Memory B cell (primary cell): ENCODE data around the gene ZBTB5.
A peak's percentile ranks its signal among the peaks of the same experiment; 100 is the strongest.

Experiments
- ATAC-seq: fragments of 150-1000 bp; cut with Tn5 transposase; 2 replicates; pipeline ENCODE4 v1.10.0; 2021; ENCODE audit warnings: low read depth, mild to moderate bottlenecking, moderate library complexity
- DNase-seq, 2 donors: peaks; one replicate each; pipeline ENCODE4 v3.0.0; 2022; ENCODE audit warnings: low spot score in 2 of 2
- H3K27ac Mint-ChIP-seq: one replicate; pipeline ENCODE4 v1.8.0; 2022; ENCODE audit warnings: mild to moderate bottlenecking, moderate library complexity, mixed read lengths
- H3K27me3 Mint-ChIP-seq: one replicate; pipeline ENCODE4 v1.8.0; 2022; ENCODE audit warnings: mixed read lengths
- H3K36me3 Mint-ChIP-seq: one replicate; pipeline ENCODE4 v1.8.0; 2022; ENCODE audit warnings: mild to moderate bottlenecking, mixed read lengths
- H3K4me1 Mint-ChIP-seq: one replicate; pipeline ENCODE4 v1.8.0; 2022; ENCODE audit warnings: mixed read lengths
- H3K4me3 Mint-ChIP-seq: one replicate; pipeline ENCODE4 v1.8.0; 2022; ENCODE audit warnings: mild to moderate bottlenecking, moderate library complexity, mixed read lengths
- H3K9me3 Mint-ChIP-seq: one replicate; pipeline ENCODE4 v1.8.0; 2022; ENCODE audit warnings: mixed read lengths

ZBTB5 gene

DNA sequence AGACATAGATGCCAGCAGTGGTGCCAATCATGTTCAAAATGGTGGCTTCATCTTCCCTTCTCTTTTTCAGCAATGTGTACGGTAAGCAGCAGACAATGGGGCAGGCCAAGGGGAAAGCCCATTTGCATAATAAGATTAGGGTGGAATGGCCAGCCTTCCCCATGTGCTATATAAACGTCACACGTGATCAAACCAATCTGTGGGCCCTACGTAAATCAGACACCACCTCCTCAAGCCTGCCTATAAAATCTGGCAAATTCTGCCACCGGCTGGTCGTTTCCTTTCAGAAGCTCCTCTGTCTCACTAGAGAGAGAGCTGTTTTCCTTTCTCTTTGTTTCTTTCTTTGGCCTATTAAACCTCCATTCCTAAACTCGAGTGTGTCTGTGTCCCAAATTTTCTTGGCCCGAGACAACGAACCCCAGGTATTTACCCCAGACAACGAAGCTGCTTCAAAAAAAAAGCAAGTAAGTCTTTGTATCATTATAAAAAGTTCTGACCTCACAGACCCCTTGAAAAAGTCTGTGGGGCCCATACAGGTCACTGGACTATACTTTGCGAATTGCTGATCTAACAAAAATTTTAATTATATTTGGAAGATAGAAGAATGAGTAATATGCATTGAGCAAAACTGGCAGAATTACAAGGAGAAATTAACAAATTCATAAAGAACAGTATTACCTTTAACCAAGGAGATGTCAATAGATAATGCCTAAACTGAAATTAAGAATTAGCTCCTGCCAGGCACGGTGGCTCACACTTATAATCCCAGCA, 15.2 kb downstream of the ZBTB5 start:
- ATAC-seq (peak; percentile 19), DNase-seq (no peak)
- Mint-ChIP-seq H3K36me3 (peaks cover 7% of the 10 kb centered on the region), H3K9me3 (no peaks in the 10 kb centered on the region), H3K4me1 (peaks cover 28% of the 10 kb centered on the region), H3K27ac (no peak overlapping the region), H3K27me3 (no peaks in the 10 kb centered on the region), H3K4me3 (no peak overlapping the region)

GRCh38 chr9:37447111-37447510, 18.1 kb downstream of the ZBTB5 start:
- Mint-ChIP-seq H3K9me3 (no peaks in the 10 kb centered on the region), H3K27me3 (no peaks in the 10 kb centered on the region), H3K27ac (no peak overlapping the region), H3K4me1 (peaks cover 14% of the 10 kb centered on the region), H3K4me3 (no peak overlapping the region), H3K36me3 (peaks cover 12% of the 10 kb centered on the region)
- DNase-seq, result no peak
- no peak for ATAC-seq

- peaks cover 12% of the 10 kb centered on the region for H3K4me1 Mint-ChIP-seq
- ATAC-seq (no peak), DNase-seq (no peak)
- H3K36me3 Mint-ChIP-seq, result peaks cover 16% of the 10 kb centered on the region
- no peak overlapping the region for H3K27ac Mint-ChIP-seq
- no peak overlapping the region for H3K4me3 Mint-ChIP-seq
- H3K9me3 Mint-ChIP-seq, result no peaks in the 10 kb centered on the region
- no peaks in the 10 kb centered on the region for H3K27me3 Mint-ChIP-seq
Measured at GRCh38 chr9:37446401-37446800, 18.8 kb downstream of the ZBTB5 start.

DNA sequence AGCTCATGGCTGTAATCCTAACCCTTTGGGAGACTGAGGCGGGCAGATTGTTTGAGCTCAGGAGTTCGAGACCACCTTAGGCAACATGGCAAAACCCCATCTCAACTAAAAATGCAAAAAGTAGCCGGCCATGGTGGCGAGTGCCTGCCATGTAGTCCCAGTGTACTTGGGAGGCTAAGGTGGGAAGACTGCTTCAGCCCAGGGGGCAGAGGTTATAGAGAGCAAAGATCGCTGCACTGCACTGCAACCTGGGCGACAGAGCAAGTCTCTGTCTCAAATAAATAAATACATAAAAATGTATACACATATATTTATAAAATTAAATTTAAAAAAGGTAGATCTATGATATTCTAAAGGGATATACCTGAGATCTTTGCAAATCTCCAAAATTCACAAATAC, 19.4 kb downstream of the ZBTB5 start:
- Mint-ChIP-seq H3K4me3 (no peak overlapping the region), H3K27ac (no peak overlapping the region), H3K27me3 (no peaks in the 10 kb centered on the region), H3K4me1 (peaks cover 14% of the 10 kb centered on the region), H3K36me3 (peaks cover 17% of the 10 kb centered on the region), H3K9me3 (no peaks in the 10 kb centered on the region)
- DNase-seq (no peak), ATAC-seq (no peak)

DNA sequence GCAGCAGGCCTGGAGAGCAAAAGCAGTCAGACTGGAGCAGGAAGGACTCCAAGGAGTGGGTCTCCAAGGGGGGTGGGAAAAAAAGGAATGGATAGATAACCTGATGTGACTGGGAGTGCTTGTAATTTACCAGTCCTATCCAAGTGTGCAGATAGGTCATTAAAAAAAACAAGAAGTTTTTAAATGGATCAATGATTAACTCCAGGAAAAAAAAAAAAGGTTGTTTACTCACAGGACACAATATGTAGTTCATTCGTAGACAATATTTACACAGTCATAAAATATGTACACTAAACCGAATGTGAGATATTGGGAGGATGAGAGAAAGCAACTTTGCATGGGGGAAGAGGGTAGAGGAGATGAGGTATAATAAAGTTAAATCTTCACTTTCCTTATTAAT, 20.4 kb downstream of the ZBTB5 start:
- DNase-seq, result no peak
- no peak for ATAC-seq
- Mint-ChIP-seq H3K4me1 (peaks cover 14% of the 10 kb centered on the region), H3K27ac (no peak overlapping the region), H3K27me3 (no peaks in the 10 kb centered on the region), H3K4me3 (no peak overlapping the region), H3K36me3 (peaks cover 16% of the 10 kb centered on the region), H3K9me3 (no peaks in the 10 kb centered on the region)

GRCh38 chr9:37443566-37443965, 21.7 kb downstream of the ZBTB5 start:
- H3K9me3 Mint-ChIP-seq, result no peaks in the 10 kb centered on the region
- ATAC-seq, result no peak
- DNase-seq, result no peak
- no peak overlapping the region for H3K27ac Mint-ChIP-seq
- peaks cover 14% of the 10 kb centered on the region for H3K4me1 Mint-ChIP-seq
- peaks cover 16% of the 10 kb centered on the region for H3K36me3 Mint-ChIP-seq
- H3K27me3 Mint-ChIP-seq, result no peaks in the 10 kb centered on the region
- no peak overlapping the region for H3K4me3 Mint-ChIP-seq

DNA sequence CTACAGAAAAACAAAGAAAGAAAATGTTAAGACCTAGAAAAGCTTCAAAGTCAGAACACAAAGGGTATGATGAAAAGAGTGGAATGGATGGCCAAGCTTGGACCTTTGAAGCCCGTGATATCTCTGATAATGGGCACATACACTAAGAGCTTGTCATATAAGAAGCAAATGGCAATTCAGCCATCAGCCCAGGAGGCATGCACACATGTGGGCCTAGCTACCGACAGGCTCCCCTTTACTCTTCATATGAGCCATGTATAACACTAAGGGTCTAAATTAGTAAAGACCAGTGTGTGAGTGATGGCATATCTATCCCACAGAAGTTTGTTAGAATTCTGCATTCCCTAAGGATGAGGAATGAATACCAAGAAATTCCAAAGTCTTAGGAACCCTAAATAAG, 22.7 kb downstream of the ZBTB5 start:
- DNase-seq, result no peak
- H3K27me3 Mint-ChIP-seq, result no peaks in the 10 kb centered on the region
- no peak for ATAC-seq
- H3K9me3 Mint-ChIP-seq, result no peaks in the 10 kb centered on the region
- H3K36me3 Mint-ChIP-seq, result peaks cover 19% of the 10 kb centered on the region
- H3K27ac Mint-ChIP-seq, result no peak overlapping the region
- no peak overlapping the region for H3K4me3 Mint-ChIP-seq
- H3K4me1 Mint-ChIP-seq, result peaks cover 11% of the 10 kb centered on the region

- Mint-ChIP-seq H3K27me3 (no peaks in the 10 kb centered on the region), H3K27ac (no peak overlapping the region), H3K4me3 (no peak overlapping the region), H3K36me3 (peaks cover 22% of the 10 kb centered on the region), H3K4me1 (peaks cover 11% of the 10 kb centered on the region), H3K9me3 (no peaks in the 10 kb centered on the region)
- no peak for ATAC-seq
- DNase-seq, result no peak
Measured at GRCh38 chr9:37441776-37442370, 23.4 kb downstream of the ZBTB5 start.

- no peaks in the 10 kb centered on the region for H3K9me3 Mint-ChIP-seq
- peaks cover 4% of the 10 kb centered on the region for H3K4me1 Mint-ChIP-seq
- ATAC-seq (no peak), DNase-seq (no peak)
- no peak overlapping the region for H3K4me3 Mint-ChIP-seq
- no peaks in the 10 kb centered on the region for H3K27me3 Mint-ChIP-seq
- no peak overlapping the region for H3K27ac Mint-ChIP-seq
- peaks cover 23% of the 10 kb centered on the region for H3K36me3 Mint-ChIP-seq
Measured at GRCh38 chr9:37438359-37438758, 26.9 kb downstream of the ZBTB5 start.

- no peak overlapping the region for H3K4me3 Mint-ChIP-seq
- no peak overlapping the region for H3K27ac Mint-ChIP-seq
- DNase-seq (no peak), ATAC-seq (no peak)
- no peaks in the 10 kb centered on the region for H3K27me3 Mint-ChIP-seq
- peaks cover 8% of the 10 kb centered on the region for H3K4me1 Mint-ChIP-seq
- peaks cover 23% of the 10 kb centered on the region for H3K36me3 Mint-ChIP-seq
- no peaks in the 10 kb centered on the region for H3K9me3 Mint-ChIP-seq
Measured at GRCh38 chr9:37437621-37438020, 27.6 kb downstream of the ZBTB5 start.

GRCh38 chr9:37437010-37437409, 28.2 kb downstream of the ZBTB5 start:
- Mint-ChIP-seq H3K27ac (no peak overlapping the region), H3K27me3 (no peaks in the 10 kb centered on the region), H3K4me3 (no peak overlapping the region), H3K36me3 (peaks cover 20% of the 10 kb centered on the region), H3K9me3 (no peaks in the 10 kb centered on the region), H3K4me1 (peaks cover 11% of the 10 kb centered on the region)
- DNase-seq, result no peak
- no peak for ATAC-seq

DNA sequence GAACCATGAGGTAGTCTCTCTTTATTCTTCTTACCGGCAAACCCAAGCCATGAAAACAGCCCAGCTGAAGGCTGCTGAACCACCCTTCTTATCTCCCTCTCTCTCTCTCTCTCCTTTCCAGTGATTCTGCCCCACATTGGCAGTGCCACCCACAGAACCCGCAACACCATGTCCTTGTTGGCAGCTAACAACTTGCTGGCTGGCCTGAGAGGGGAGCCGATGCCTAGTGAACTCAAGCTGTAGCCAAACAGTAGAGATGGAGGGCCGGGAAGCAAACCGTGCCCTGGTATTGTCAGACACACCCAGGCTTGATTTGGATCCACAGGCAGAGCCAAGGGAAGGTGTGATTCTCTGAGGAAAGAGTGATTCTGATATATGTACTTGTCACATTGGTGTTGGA, 28.7 kb downstream of the ZBTB5 start:
- H3K27me3 Mint-ChIP-seq, result no peaks in the 10 kb centered on the region
- peaks cover 14% of the 10 kb centered on the region for H3K4me1 Mint-ChIP-seq
- DNase-seq (no peak), ATAC-seq (no peak)
- H3K9me3 Mint-ChIP-seq, result no peaks in the 10 kb centered on the region
- no peak overlapping the region for H3K4me3 Mint-ChIP-seq
- peaks cover 16% of the 10 kb centered on the region for H3K36me3 Mint-ChIP-seq
- H3K27ac Mint-ChIP-seq, result no peak overlapping the region

GRCh38 chr9:37433867-37434371, 31.3 kb downstream of the ZBTB5 start:
- Mint-ChIP-seq H3K27me3 (no peaks in the 10 kb centered on the region), H3K27ac (no peak overlapping the region), H3K4me3 (no peak overlapping the region), H3K36me3 (peaks cover 13% of the 10 kb centered on the region), H3K9me3 (no peaks in the 10 kb centered on the region), H3K4me1 (peaks cover 15% of the 10 kb centered on the region)
- DNase-seq (no peak), ATAC-seq (no peak)

DNA sequence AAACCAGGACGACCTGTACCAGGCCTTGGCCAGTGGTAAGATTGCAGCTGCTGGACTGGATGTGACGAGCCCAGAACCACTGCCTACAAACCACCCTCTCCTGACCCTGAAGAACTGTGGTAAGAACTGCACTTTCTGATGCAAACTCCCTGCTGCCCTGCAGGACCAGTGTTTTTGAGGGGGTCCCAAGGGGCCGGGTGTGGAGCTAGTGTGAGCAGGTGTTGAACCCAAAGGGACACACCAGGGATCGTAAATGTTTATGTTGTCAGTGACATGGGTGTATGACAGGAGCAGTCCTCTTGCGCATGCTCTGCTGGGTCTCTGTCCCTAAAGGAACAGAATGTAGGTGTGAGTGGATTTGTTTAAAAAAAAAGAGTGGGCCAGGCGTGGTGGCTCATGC, 33.2 kb downstream of the ZBTB5 start:
- Mint-ChIP-seq H3K4me3 (no peak overlapping the region), H3K27me3 (no peaks in the 10 kb centered on the region), H3K9me3 (no peaks in the 10 kb centered on the region), H3K27ac (peak overlapping the region; percentile 54), H3K4me1 (peaks cover 12% of the 10 kb centered on the region), H3K36me3 (peaks cover 13% of the 10 kb centered on the region)
- ATAC-seq (peak; percentile 51), DNase-seq (no peak)
